HepG2 (cell line): ENCODE results near the gene FSIP1. TPM values are rescaled to one million over a fixed set of nuclear protein-coding genes. Genes with fewer than 3 reads are reported as not detected.

Experiments used
- ATAC-seq: fragments of 200-7000 bp; cut with Tn5 transposase; 3 replicates; pipeline ENCODE4 v1.9.1; 2020; ENCODE audit warnings: mild to moderate bottlenecking, moderate library complexity
- BruUV-seq: library from RNA; stranded (reverse); fragments of 400-500 nt; replicated peaks from 2 replicates; lab custom pipeline; 2021; lab: Mats Ljungman, UMichigan
- CTCF ChIA-PET: fragments of 300-600 bp; formaldehyde crosslinking; extraction: SDS; loops from one replicate; lab custom pipeline; 2021; ENCODE audit warnings: low total read pairs, inconsistent platforms, low intra/inter-chr PET ratio; lab: Yijun Ruan, JAX
- POLR2A ChIA-PET: fragments of 350-600 bp; sonication (Branson Sonifier 250); formaldehyde crosslinking; loops from one replicate; lab custom pipeline; 2020; ENCODE audit warnings: antibody characterized with exemption, inconsistent platforms; lab: Yijun Ruan, JAX
- DNase-seq: peaks from one replicate; pipeline ENCODE4 v3.0.0-alpha.2; 2015; ENCODE audit warnings: low spot score
- FAIRE-seq: peaks from 3 replicates; lab custom pipeline; 2011; peaks lifted over from hg19 to GRCh38; lab: Jason Lieb, UNC
- H2AFZ ChIP-seq: one replicate; pipeline ENCODE4 v1.6.1; 2011; ENCODE audit warnings: low read length, inconsistent platforms
- H3K27ac ChIP-seq: fragments of 300-600 bp; 3 replicates; pipeline ENCODE4 v1.8.0; 2011; ENCODE audit warnings: mixed run types, mild to moderate bottlenecking, mixed read lengths, low read length, inconsistent platforms; ENCODE audit not compliant: insufficient read depth; ENCODE audit errors: extremely low read length
- H3K27me3 ChIP-seq, 2 experiments: fragments of 200-600 bp in 1 of 2; 2 replicates in 1 of 2; 3 replicates in 1 of 2; pipeline versions ENCODE4 v1.6.0 to v1.8.0; 2011; ENCODE audit warnings: low read length in 2 of 2, mild to moderate bottlenecking in 2 of 2, moderate library complexity in 2 of 2, inconsistent platforms in 1 of 2; ENCODE audit not compliant: insufficient read depth in 2 of 2, control insufficient read depth in 1 of 2
- H3K36me3 ChIP-seq, 2 experiments: fragments of 200-600 bp in 1 of 2; replicated peaks in 1 of 2; 2 replicates in 1 of 2; 3 replicates in 1 of 2; pipeline versions ENCODE4 v1.5.1 to v1.8.0; 2011; ENCODE audit warnings: low read length in 2 of 2, inconsistent platforms in 1 of 2; ENCODE audit not compliant: insufficient read depth in 2 of 2, control insufficient read depth in 1 of 2
- H3K4me1 ChIP-seq: 2 replicates; pipeline ENCODE4 v1.5.1; 2012; ENCODE audit warnings: low read length, inconsistent platforms; ENCODE audit not compliant: insufficient read depth
- H3K4me2 ChIP-seq: 2 replicates; pipeline ENCODE4 v1.6.0; 2011; ENCODE audit warnings: low read depth, low read length, inconsistent platforms
- H3K4me3 ChIP-seq, 3 experiments: fragments of 200-600 bp in 1 of 3; sonication (generic), shearing (Covaris generic) in 1 of 3; replicated peaks in 1 of 3; 2 replicates each; pipeline ENCODE4 v1.5.1; 2011 to 2016; ENCODE audit warnings: low read length in 3 of 3, inconsistent platforms in 2 of 3, low read depth in 2 of 3, mild to moderate bottlenecking in 2 of 3, control low read depth in 1 of 3, mixed read lengths in 1 of 3; ENCODE audit not compliant: insufficient read depth in 1 of 3
- H3K79me2 ChIP-seq: one replicate; pipeline ENCODE4 v1.6.1; 2011; ENCODE audit warnings: low read length, inconsistent platforms; ENCODE audit not compliant: insufficient read depth
- H3K9ac ChIP-seq: 2 replicates; pipeline ENCODE4 v1.6.0; 2011; ENCODE audit warnings: mild to moderate bottlenecking, low read depth, low read length, inconsistent platforms; ENCODE audit not compliant: insufficient read depth
- H3K9me3 ChIP-seq: 2 replicates; pipeline ENCODE4 v1.5.1; 2012; ENCODE audit warnings: mild to moderate bottlenecking, low read length
- H4K20me1 ChIP-seq: 2 replicates; pipeline ENCODE4 v1.6.0; 2011; ENCODE audit warnings: inconsistent platforms, mild to moderate bottlenecking, low read length, moderate library complexity; ENCODE audit not compliant: insufficient read depth
- CREB1 ChIP-seq, 2 experiments: fragments of 450-650 bp in 1 of 2; IDR thresholded peaks; 2 replicates each; pipeline ENCODE4 v1.6.1; 2016 to 2017; ENCODE audit warnings: control low read depth in 1 of 2, mild to moderate bottlenecking in 1 of 2, missing compliant biosample characterization in 1 of 2, missing genetic modification characterization in 1 of 2
- ETS1 ChIP-seq: sonication (generic); formaldehyde crosslinking; IDR thresholded peaks from 2 replicates; pipeline ENCODE4 v1.4.0; 2020; ENCODE audit warnings: missing genetic modification reagents
- ETV6 ChIP-seq: sonication (generic); formaldehyde crosslinking; conservative IDR thresholded peaks from 2 replicates; pipeline ENCODE4 v1.4.0; 2020; ENCODE audit warnings: missing genetic modification reagents
- HOXA5 ChIP-seq: sonication (generic); formaldehyde crosslinking; IDR thresholded peaks from 2 replicates; pipeline ENCODE4 v1.4.0; 2020; ENCODE audit warnings: missing genetic modification reagents
- IRX3 ChIP-seq: sonication (generic); formaldehyde crosslinking; IDR thresholded peaks from 2 replicates; pipeline ENCODE4 v1.8.1; 2023; ENCODE audit warnings: mild to moderate bottlenecking, low read depth, missing genetic modification reagents, borderline replicate concordance
- MBNL3 ChIP-seq: fragments of 250-450 bp; sonication (Bioruptor Pico); conservative IDR thresholded peaks from 2 replicates; pipeline ENCODE4 v1.8.0; 2022; ENCODE audit warnings: mild to moderate bottlenecking, inconsistent platforms
- RAD51 ChIP-seq: fragments of 450-650 bp; IDR thresholded peaks from 2 replicates; pipeline ENCODE4 v1.6.1; 2016; ENCODE audit warnings: borderline replicate concordance
- RBM39 ChIP-seq: fragments of 200-400 bp; formaldehyde crosslinking; IDR thresholded peaks from one replicate; pipeline ENCODE4 v1.6.1; 2018; ENCODE audit warnings: antibody characterized with exemption, mild to moderate bottlenecking, low read depth, low read length; ENCODE audit not compliant: poor library complexity, severe bottlenecking
- RNF219 ChIP-seq: sonication (generic); formaldehyde crosslinking; IDR thresholded peaks from 2 replicates; pipeline ENCODE4 v1.5.0; 2020; ENCODE audit warnings: mild to moderate bottlenecking, missing genetic modification reagents
- SOX6 ChIP-seq, 2 experiments: fragments of 450-650 bp in 1 of 2; sonication (generic) in 1 of 2; formaldehyde crosslinking in 1 of 2; IDR thresholded peaks; 2 replicates each; pipeline versions ENCODE4 v1.4.0 to v1.6.1; 2017 to 2020; ENCODE audit warnings: antibody characterized with exemption in 1 of 2, mild to moderate bottlenecking in 1 of 2, missing genetic modification reagents in 1 of 2
- THAP7 ChIP-seq: sonication (generic); formaldehyde crosslinking; IDR thresholded peaks from 2 replicates; pipeline ENCODE4 v1.8.1; 2023; ENCODE audit warnings: mild to moderate bottlenecking, missing genetic modification reagents
- ZNF207 ChIP-seq: fragments of 450-650 bp; IDR thresholded peaks from 2 replicates; pipeline ENCODE4 v1.6.1; 2016; ENCODE audit warnings: antibody characterized with exemption, borderline replicate concordance
- ZSCAN25 ChIP-seq: sonication (generic); formaldehyde crosslinking; IDR thresholded peaks from 2 replicates; pipeline ENCODE4 v1.8.0; 2022; ENCODE audit warnings: mild to moderate bottlenecking, missing genetic modification reagents
- WGBS: methylation state at CpG from one replicate; pipeline ENCODE4 v1.1.6; 2017; ENCODE audit warnings: low lambda C conversion rate; 5-methylcytosine and 5-hydroxymethylcytosine counted together
- in situ Hi-C: cut with HindIII; loops from 2 replicates; pipeline ENCODE4 v1.10.0; 2017; ENCODE audit warnings: low pct_unique_long_range_greater_than_20kb; ENCODE audit not compliant: extremely low pct_ligation_motif_present
- intact Hi-C: fragments of 100-400 bp; cut with micrococcal nuclease; formaldehyde crosslinking; loops from one replicate; pipeline ENCODE4 v1.10.0; 2022; ENCODE audit not compliant: unreplicated experiment
- polyA plus RNA-seq, 8 experiments: library from polyadenylated mRNA; depleted of rRNA in 3 of 8; stranded (reverse) in 7 of 8; unstranded in 1 of 8; fragments of >200 nt; fragmentation: Illumina TruSeq in 4 of 8; extraction: Trizol in 4 of 8; gene quantifications; 2 replicates each; pipeline versions ENCODE4 v1.2.1 to v1.2.3, GENCODE V29; 2011 to 2016; ENCODE audit warnings: low read depth in 4 of 8, missing spikeins in 1 of 8, mixed read lengths in 1 of 8; ENCODE audit not compliant: insufficient read depth in 1 of 8
- total RNA-seq, 5 experiments: library from RNA; depleted of rRNA; stranded (reverse); fragments of >200 nt; fragmentation: Illumina TruSeq; extraction: Trizol; gene quantifications; 2 replicates each; pipeline ENCODE4 v1.2.3, GENCODE V29; 2016; ENCODE audit warnings: low read depth in 1 of 5

The FSIP1 gene
- total and polyA plus RNA-seq, 2 of the 13 experiments (the other 11 are each of a cell fraction or from before 2014, with no cell fraction given), result 0.18 TPM; not detected in 1

GRCh38 chr15:39745415-39745814, 37.2 kb downstream of the FSIP1 start:
- H3K9me3 ChIP-seq, result no peaks in the 10 kb centered on the region
- WGBS, result 0% methylated on average over 2 of the region's 2 CpGs
- POLR2A ChIA-PET, result no interaction called here
- no peak overlapping the region for H3K4me3 ChIP-seq
- no peaks in the 10 kb centered on the region for H3K27me3 ChIP-seq
- TF ChIP-seq RNF219 (CRISPR knock-in tag) (no peak), ETS1 (CRISPR knock-in tag) (no peak), ETV6 (CRISPR knock-in tag) (no peak), THAP7 (CRISPR knock-in tag) (no peak), RAD51 (no peak), HOXA5 (no peak), SOX6 (IDR thresholded peaks at IDR 0.05) (no peak), SOX6 (CRISPR knock-in tag; IDR thresholded peaks at IDR 0.05) (no peak), RBM39 (no peak), IRX3 (CRISPR knock-in tag) (no peak), ZSCAN25 (CRISPR knock-in tag) (no peak), MBNL3 (no peak), ZNF207 (no peak), CREB1 (IDR thresholded peaks at IDR 0.05) (no peak), CREB1 (CRISPR knock-in tag; IDR thresholded peaks at IDR 0.05) (no peak)
- H3K79me2 ChIP-seq, result no peaks in the 10 kb centered on the region
- FAIRE-seq (no peak), DNase-seq (no peak), ATAC-seq (no peak)
- CTCF ChIA-PET, result no interaction called here
- no peaks in the 10 kb centered on the region for H4K20me1 ChIP-seq
- H3K4me1 ChIP-seq, result no peaks in the 10 kb centered on the region
- intact Hi-C loops, result no loop called here
- no peak overlapping the region for H3K9ac ChIP-seq
- no peak overlapping the region for H3K4me2 ChIP-seq
- H3K36me3 ChIP-seq, result no peaks in the 10 kb centered on the region
- no TSS peak for BruUV-seq
- H2AFZ ChIP-seq, result no peak overlapping the region
- in situ Hi-C loops, result no loop called here
- H3K27ac ChIP-seq, result no peak overlapping the region
